GM19324 (cell line): ENCODE results near the gene IQGAP3.

Source experiments
- ATAC-seq: cut with Tn5 transposase; IDR thresholded peaks from one replicate; pipeline ENCODE4 v1.9.1; 2021; ENCODE audit warnings: mild to moderate bottlenecking, moderate library complexity; ENCODE audit not compliant: unreplicated experiment, low FRiP score

IQGAP3 gene

GRCh38 chr1:156486421-156487344 lies 85.7 kb downstream of the IQGAP3 start:
- ATAC-seq = no peak

- no peak for ATAC-seq
These were observed 86.4 kb downstream of the IQGAP3 start for GRCh38 chr1:156485984-156486383.

- ATAC-seq = no peak
These were observed 87.8 kb downstream of the IQGAP3 start for GRCh38 chr1:156484480-156485058.

GRCh38 chr1:156483397-156483796 lies 89.0 kb downstream of the IQGAP3 start:
- ATAC-seq = no peak

GRCh38 chr1:156482276-156482675 lies 90.1 kb downstream of the IQGAP3 start:
- ATAC-seq = no peak

GRCh38 chr1:156481527-156481926 lies 90.8 kb downstream of the IQGAP3 start:
- ATAC-seq = no peak

GRCh38 chr1:156480411-156481192 lies 91.8 kb downstream of the IQGAP3 start:
- ATAC-seq = peak; percentile 51

- ATAC-seq = no peak
These were observed 92.4 kb downstream of the IQGAP3 start for GRCh38 chr1:156480016-156480370.

GRCh38 chr1:156479093-156480015 lies 93.0 kb downstream of the IQGAP3 start:
- no peak for ATAC-seq

GRCh38 chr1:156478250-156478627 lies 94.1 kb downstream of the IQGAP3 start:
- ATAC-seq = no peak

- ATAC-seq = no peak
These were observed 94.7 kb downstream of the IQGAP3 start for GRCh38 chr1:156477526-156478249.

- no peak for ATAC-seq
These were observed 95.7 kb downstream of the IQGAP3 start for GRCh38 chr1:156476501-156477298.

- no peak for ATAC-seq
These were observed 96.5 kb downstream of the IQGAP3 start for GRCh38 chr1:156475568-156476500.
